Progenitor cell of endocrine pancreas (in vitro differentiated cells): ENCODE data around the gene PITPNM1. TPM values are rescaled to one million over a fixed set of nuclear protein-coding genes. Genes with fewer than 3 reads are reported as not detected.

Experiments
- DNase-seq: peaks from one replicate; pipeline ENCODE4 v3.0.0; 2021; ENCODE audit warnings: low spot score; ENCODE audit not compliant: unreplicated experiment
- H3K27ac Mint-ChIP-seq: 2 replicates; pipeline ENCODE4 v1.8.0; 2021; ENCODE audit warnings: mild to moderate bottlenecking, moderate library complexity, mixed read lengths
- H3K27me3 Mint-ChIP-seq: 2 replicates; pipeline ENCODE4 v1.8.0; 2021; ENCODE audit warnings: mixed read lengths
- H3K36me3 Mint-ChIP-seq: 2 replicates; pipeline ENCODE4 v1.8.0; 2022; ENCODE audit warnings: mixed read lengths; ENCODE audit not compliant: insufficient read depth
- H3K4me1 Mint-ChIP-seq: 2 replicates; pipeline ENCODE4 v1.8.0; 2021; ENCODE audit warnings: low read depth, mixed read lengths
- H3K4me3 Mint-ChIP-seq: 2 replicates; pipeline ENCODE4 v1.8.0; 2021; ENCODE audit warnings: low read depth, mild to moderate bottlenecking, moderate library complexity, mixed read lengths
- H3K9me3 Mint-ChIP-seq: 2 replicates; pipeline ENCODE4 v1.8.0; 2021; ENCODE audit warnings: low read depth, mixed read lengths
- total RNA-seq: library from RNA; stranded (reverse); gene quantifications from 2 replicates; pipeline ENCODE4 v1.2.1, GENCODE V29; 2021
- TF ChIP-seq, protein P1 (sequence below): fragments of 200-600 bp; sonication (generic); IDR thresholded peaks from one replicate; pipeline ENCODE4 v1.5.0; 2021; ENCODE audit warnings: antibody characterized with exemption, mild to moderate bottlenecking; ENCODE audit not compliant: unreplicated experiment

PITPNM1 gene
- total RNA-seq, 1 donor from 2014 or later, result 76.3 TPM

DNA sequence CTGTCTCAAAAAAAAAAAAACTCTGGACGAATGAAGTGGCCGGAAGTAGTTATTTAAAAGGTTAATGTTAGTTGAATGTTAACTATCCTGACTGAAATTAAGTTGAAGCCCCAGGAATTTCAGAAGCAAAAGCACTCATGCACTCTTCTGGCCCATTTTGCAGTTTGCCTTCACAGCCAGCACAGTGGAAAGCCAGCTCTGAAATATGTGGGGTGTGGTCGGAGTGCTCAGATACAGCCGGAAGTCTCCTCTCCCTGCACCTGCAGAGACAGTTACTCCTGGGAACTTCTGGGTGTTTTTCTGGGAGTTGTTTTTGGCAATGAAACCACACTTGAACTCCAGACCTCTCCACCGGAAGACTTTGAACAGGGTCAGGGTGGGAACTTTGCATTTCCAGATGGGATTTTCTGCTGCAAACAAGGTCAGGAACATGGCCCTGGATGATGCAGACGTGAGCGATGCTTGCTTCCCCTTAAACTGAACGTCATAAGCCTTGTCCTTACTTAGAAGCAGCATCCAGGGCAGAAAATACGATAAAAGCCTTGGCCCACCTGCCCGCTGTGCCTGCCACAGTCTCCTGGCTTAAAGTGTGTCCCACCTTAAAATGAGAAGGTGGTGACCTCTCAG lies 39.6 kb upstream of the PITPNM1 start:
- peaks cover 8% of the 10 kb centered on the region for H3K27me3 Mint-ChIP-seq
- H3K9me3 Mint-ChIP-seq, result no peaks in the 10 kb centered on the region
- DNase-seq, result no peak
- no peak overlapping the region for H3K4me3 Mint-ChIP-seq
- no peak overlapping the region for H3K27ac Mint-ChIP-seq
- TF ChIP-seq, protein P1, sequence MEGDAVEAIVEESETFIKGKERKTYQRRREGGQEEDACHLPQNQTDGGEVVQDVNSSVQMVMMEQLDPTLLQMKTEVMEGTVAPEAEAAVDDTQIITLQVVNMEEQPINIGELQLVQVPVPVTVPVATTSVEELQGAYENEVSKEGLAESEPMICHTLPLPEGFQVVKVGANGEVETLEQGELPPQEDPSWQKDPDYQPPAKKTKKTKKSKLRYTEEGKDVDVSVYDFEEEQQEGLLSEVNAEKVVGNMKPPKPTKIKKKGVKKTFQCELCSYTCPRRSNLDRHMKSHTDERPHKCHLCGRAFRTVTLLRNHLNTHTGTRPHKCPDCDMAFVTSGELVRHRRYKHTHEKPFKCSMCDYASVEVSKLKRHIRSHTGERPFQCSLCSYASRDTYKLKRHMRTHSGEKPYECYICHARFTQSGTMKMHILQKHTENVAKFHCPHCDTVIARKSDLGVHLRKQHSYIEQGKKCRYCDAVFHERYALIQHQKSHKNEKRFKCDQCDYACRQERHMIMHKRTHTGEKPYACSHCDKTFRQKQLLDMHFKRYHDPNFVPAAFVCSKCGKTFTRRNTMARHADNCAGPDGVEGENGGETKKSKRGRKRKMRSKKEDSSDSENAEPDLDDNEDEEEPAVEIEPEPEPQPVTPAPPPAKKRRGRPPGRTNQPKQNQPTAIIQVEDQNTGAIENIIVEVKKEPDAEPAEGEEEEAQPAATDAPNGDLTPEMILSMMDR, result no peak
- H3K36me3 Mint-ChIP-seq, result no peaks in the 10 kb centered on the region
- H3K4me1 Mint-ChIP-seq, result peaks cover 5% of the 10 kb centered on the region

DNA sequence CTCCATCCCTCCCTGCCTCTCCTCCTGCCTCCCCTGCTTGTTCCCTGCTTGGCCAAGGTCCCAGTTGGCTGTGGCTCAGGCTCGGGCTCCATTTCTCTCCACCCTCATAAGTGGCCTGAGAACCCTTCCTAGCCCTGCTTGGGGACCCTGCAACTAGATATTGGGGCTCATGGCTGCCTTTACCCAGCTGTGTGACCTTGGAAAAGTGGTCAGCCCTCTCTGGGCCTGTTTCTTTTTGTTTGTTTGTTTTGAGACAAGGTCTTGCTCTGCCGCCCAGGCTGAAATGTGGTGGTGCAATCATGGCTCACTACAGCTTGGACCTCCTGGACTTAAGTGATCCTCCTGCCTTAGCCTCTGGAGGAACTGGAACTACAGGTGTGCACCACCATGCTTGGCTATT lies 38.4 kb upstream of the PITPNM1 start:
- Mint-ChIP-seq H3K4me1 (peaks cover 2% of the 10 kb centered on the region), H3K36me3 (no peaks in the 10 kb centered on the region), H3K9me3 (no peaks in the 10 kb centered on the region), H3K27me3 (peaks cover 8% of the 10 kb centered on the region), H3K4me3 (no peak overlapping the region), H3K27ac (no peak overlapping the region)
- no peak for DNase-seq
- TF ChIP-seq, protein P1, result no peak

DNA sequence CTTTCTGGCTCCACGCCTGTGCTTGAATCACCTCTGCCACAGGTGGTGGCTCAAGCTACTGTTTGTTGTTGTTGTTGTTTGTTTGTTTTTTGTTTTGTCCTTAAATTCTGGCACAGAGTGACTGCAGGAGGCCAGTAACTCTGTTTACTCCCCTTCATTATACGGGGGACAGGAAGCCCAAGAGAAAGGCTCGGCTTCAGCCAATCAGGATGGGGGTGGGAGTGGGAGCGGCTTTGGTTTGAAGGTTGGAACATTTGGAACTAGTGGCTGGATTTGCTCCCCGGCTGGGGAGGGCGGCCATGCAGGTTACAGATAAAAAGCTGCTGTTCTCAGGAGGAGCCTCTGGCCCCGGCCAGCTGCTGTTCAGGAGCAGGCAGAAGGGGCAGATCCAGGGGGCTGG lies 37.8 kb upstream of the PITPNM1 start:
- H3K27me3 Mint-ChIP-seq, result peaks cover 8% of the 10 kb centered on the region
- no peaks in the 10 kb centered on the region for H3K36me3 Mint-ChIP-seq
- no peaks in the 10 kb centered on the region for H3K4me1 Mint-ChIP-seq
- no peak overlapping the region for H3K4me3 Mint-ChIP-seq
- no peak overlapping the region for H3K27ac Mint-ChIP-seq
- TF ChIP-seq, protein P1, result no peak
- no peak for DNase-seq
- no peaks in the 10 kb centered on the region for H3K9me3 Mint-ChIP-seq

GRCh38 chr11:67542169-67542568 lies 37.0 kb upstream of the PITPNM1 start:
- no peak for DNase-seq
- no peaks in the 10 kb centered on the region for H3K36me3 Mint-ChIP-seq
- no peak overlapping the region for H3K27ac Mint-ChIP-seq
- no peaks in the 10 kb centered on the region for H3K4me1 Mint-ChIP-seq
- peaks cover 8% of the 10 kb centered on the region for H3K27me3 Mint-ChIP-seq
- TF ChIP-seq, protein P1, result no peak
- no peak overlapping the region for H3K4me3 Mint-ChIP-seq
- no peaks in the 10 kb centered on the region for H3K9me3 Mint-ChIP-seq

DNA sequence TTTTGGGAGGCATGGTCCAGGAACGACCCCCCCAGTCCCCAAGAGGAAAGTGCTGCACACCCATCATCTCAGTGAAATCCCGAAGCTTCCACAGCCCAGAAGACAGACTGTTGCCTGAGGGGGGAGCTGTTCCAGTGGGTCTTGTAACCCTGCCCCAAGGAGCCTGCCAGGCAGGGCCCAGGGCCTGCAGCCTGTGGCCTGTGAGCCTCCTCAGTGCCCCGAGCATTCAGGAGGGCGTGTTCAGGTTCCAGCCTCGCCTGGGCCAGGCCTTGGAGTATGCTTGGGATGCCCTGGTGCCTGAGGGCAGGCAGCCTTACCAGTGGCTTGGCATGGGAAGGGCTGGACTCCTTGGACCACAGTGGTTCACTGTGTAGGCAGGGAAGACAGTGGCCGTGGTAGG lies 36.0 kb upstream of the PITPNM1 start:
- peaks cover under 1% of the 10 kb centered on the region for H3K9me3 Mint-ChIP-seq
- no peak overlapping the region for H3K27ac Mint-ChIP-seq
- peaks cover 6% of the 10 kb centered on the region for H3K27me3 Mint-ChIP-seq
- TF ChIP-seq, protein P1, result no peak
- no peaks in the 10 kb centered on the region for H3K4me1 Mint-ChIP-seq
- DNase-seq, result no peak
- H3K36me3 Mint-ChIP-seq, result no peaks in the 10 kb centered on the region
- H3K4me3 Mint-ChIP-seq, result no peak overlapping the region
